Pancreas (tissue), 10 donors: Measurements from ENCODE around the gene S1PR5. TPM values are rescaled to one million over a fixed set of nuclear protein-coding genes. Genes with fewer than 3 reads are reported as not detected.

Source experiments
- ATAC-seq, 4 donors: fragments of 200-7000 bp; cut with Tn5 transposase; one replicate each; pipeline versions ENCODE4 v1.8.0 to v1.9.1; 2020; ENCODE audit warnings: mild to moderate bottlenecking in 4 of 4, moderate library complexity in 4 of 4
- DNase-seq, 6 donors: peaks; one replicate each; pipeline ENCODE4 v3.0.0-alpha.2; 2020
- FAIRE-seq: peaks from 2 replicates; lab custom pipeline; 2012; peaks lifted over from hg19 to GRCh38; lab: Jason Lieb, UNC
- H3K27ac ChIP-seq, 4 donors: fragments of 200-600 bp; sonication (generic); 1 replicate in 3 of 4; 2 replicates in 1 of 4; pipeline versions ENCODE4 v1.5.0 to v1.8.0; 2020
- H3K27me3 ChIP-seq, 4 donors: fragments of 200-600 bp; one replicate each; pipeline ENCODE4 v1.8.0; 2021
- H3K36me3 ChIP-seq, 3 donors: fragments of 200-600 bp; sonication (generic) in 1 of 3; one replicate each; pipeline versions ENCODE4 v1.5.0 to v1.8.0; 2020 to 2021
- H3K4me1 ChIP-seq, 3 donors: fragments of 200-600 bp; one replicate each; pipeline ENCODE4 v1.8.0; 2021
- H3K4me3 ChIP-seq, 4 donors: fragments of 200-600 bp; sonication (generic) in 2 of 4; one replicate each; pipeline versions ENCODE4 v1.5.0 to v1.8.0; 2020 to 2021
- H3K9me3 ChIP-seq, 4 donors: fragments of 200-600 bp; one replicate each; pipeline ENCODE4 v1.8.0; 2021
- CTCF ChIP-seq, 4 donors: fragments of 200-600 bp; sonication (generic) in 3 of 4; IDR thresholded peaks; one replicate each; pipeline versions ENCODE4 v1.5.0 to v1.8.0; 2021; ENCODE audit warnings: antibody characterized with exemption in 4 of 4
- WGBS, 2 donors: extraction: QIAGEN DNeasy Blood & Tissue Kit; methylation state at CpG; one replicate each; pipeline ENCODE4 v1.1.7; 2013; 5-methylcytosine and 5-hydroxymethylcytosine counted together
- intact Hi-C, 3 donors: fragments of 100-400 bp; cut with DNase I; formaldehyde crosslinking; loops; one replicate each; pipeline versions ENCODE4 v1.11.1 to v1.14.2; 2022
- polyA plus RNA-seq, 2 donors: library from polyadenylated mRNA; stranded (reverse); fragments of 200-250 nt; gene quantifications; one replicate each; pipeline ENCODE4 v1.2.3, GENCODE V29; 2013
- total RNA-seq, 6 donors: library from RNA; stranded (reverse); fragmentation: NEBNext Ultra II Directional in 4 of 6; extraction: Animal tissue kit (Norgen Biotek cat#: 25700) in 4 of 6; gene quantifications; one replicate each; pipeline versions ENCODE4 v1.2.1 to v1.2.4, GENCODE V29; 2021 to 2023
- donor health status: healthy with polysubstance abuse.
- donor health status: DM: no; HTN: no; CAD: no; lungs with moderate emphysema.
- donor health status: DM: no; HTN: no; CAD: no.
- donor health status: control.
- donor health status: control.
- donor health status: Bipolar disorder and iron deficiency.
- donor health status: DM: yes; HTN: yes; CAD: no.
- donor health status: DM: no; HTN: no; CAD: no.
- donor health status: DM: no; HTN: no; CAD: no.
- donor health status: DM: yes; HTN: yes; CAD: no.

Gene S1PR5
- total and polyA plus RNA-seq, 8 donors, result 0.21 to 1.3 (median 0.53) TPM

DNA sequence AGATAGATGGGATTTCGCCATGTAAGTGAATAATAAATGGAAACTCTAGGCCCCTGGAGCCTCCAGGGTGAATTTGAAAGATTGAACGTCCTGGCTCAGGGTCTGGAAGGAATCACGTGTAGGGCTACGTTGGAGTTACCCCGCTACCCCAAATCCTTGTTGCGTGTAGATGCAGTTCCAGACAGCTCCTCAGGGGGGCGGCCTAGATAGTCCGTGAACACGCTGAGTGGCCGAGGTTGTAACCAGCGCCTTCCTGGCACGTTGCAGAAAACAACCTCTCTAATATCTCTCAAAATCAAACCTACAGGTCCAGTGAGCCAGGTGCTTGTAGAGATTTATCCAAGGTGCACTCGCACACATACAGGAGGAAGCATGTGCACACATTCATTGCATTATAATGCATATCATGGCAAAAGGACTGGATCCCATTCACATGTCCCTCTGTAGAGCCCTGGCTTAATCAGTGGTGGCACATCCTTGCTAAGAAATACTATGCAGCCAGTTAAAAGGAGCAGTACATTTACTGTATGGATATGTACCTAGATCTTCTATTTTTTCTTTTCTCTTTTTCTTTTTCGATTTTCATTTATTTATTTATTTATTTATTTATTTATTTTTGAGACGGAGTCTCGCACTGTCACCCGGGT is 11.5 kb downstream of the S1PR5 start:
- no peak overlapping the region for H3K27ac ChIP-seq
- intact Hi-C loops, result no loop called here
- H3K9me3 ChIP-seq, result no peaks in the 10 kb centered on the region
- H3K4me1 ChIP-seq, result peaks cover 0 to 5% (median 5%) of the 10 kb centered on the region in 3 donors
- peak; percentile 69 to 78 (median 75) for TF ChIP-seq CTCF (IDR thresholded peaks at IDR 0.05)
- peak in 3 of 4 donors; percentile 15 to 31 (median 24) for ATAC-seq
- peak; percentile 72 to 90 (median 79) for DNase-seq
- H3K4me3 ChIP-seq, result no peak overlapping the region
- 26 to 29% methylated on average over 17 of the region's 17 CpGs for WGBS, 2 donors
- no peak for FAIRE-seq
- H3K36me3 ChIP-seq, result no peaks in the 10 kb centered on the region
- H3K27me3 ChIP-seq, result no peaks in the 10 kb centered on the region

DNA sequence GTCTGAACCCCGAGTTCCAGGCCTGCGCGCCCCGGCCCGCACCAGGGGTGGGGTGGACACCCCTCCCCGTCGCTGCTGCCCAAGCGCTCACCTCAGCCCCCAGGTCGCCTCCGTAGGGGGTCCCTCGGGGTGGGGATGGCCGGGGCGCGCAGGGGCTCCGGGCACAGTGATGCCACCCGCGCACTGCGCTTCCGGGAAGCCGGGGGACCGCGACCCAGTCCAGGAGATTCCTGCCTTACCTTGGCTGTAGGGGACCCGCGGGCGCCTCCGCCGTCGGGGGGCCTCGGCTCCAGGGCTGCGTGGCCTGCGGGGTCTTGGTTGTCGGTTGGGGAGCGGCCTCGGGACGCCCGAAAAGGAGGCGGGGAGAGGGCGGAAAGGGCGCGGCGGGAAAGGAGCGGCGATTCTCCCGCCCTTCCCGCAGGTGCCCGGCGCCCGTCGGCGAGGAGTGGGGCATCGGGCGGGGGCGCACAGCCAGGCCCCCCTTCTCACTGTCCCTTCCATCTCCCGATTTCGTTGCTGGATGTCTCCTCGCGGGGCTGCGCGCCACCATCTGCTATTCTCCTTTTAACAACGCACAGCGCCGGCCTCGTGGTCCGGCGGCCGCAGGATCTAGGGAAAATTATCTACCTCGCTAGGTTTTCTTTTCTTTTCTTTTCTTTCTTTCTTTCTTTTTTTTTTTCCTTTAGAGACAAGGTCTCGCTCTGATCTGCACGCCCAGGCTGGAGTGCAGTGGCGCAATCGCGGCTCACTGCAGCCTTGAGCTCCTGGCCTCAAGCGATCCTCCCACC is 14.1 kb downstream of the S1PR5 start, which contains the start of gene KEAP1:
Gene KEAP1 (minus strand): TSS at position 355 of the 788 bp plus-strand sequence. CDS start 3,323 bp downstream, outside the sequence.
- TF ChIP-seq CTCF (IDR thresholded peaks at IDR 0.05), result no peak
- FAIRE-seq (no peak), ATAC-seq (peak; percentile 20 to 35 (median 32)), DNase-seq (peak in 4 of 6 donors; percentile 49 to 84 (median 73))
- H3K4me3 ChIP-seq, result peak within 1 kb of the TSS; percentile 62 to 89 (median 83)
- intact Hi-C loops, result no loop called here
- H3K4me1 ChIP-seq, result peaks cover 0 to 5% (median 5%) of the 10 kb centered on the region in 3 donors
- H3K27ac ChIP-seq, result peak within 1 kb of the TSS; percentile 93 to 99 (median 98)
- H3K36me3 ChIP-seq, result peaks cover 0 to 13% (median 0%) of the 10 kb centered on the region in 3 donors
- H3K9me3 ChIP-seq, result no peaks in the 10 kb centered on the region
- H3K27me3 ChIP-seq, result no peaks in the 10 kb centered on the region
- 3 to 4% methylated on average over 44 to 72 of the region's 73 CpGs for whole genome bisulfite sequencing, 2 donors

DNA sequence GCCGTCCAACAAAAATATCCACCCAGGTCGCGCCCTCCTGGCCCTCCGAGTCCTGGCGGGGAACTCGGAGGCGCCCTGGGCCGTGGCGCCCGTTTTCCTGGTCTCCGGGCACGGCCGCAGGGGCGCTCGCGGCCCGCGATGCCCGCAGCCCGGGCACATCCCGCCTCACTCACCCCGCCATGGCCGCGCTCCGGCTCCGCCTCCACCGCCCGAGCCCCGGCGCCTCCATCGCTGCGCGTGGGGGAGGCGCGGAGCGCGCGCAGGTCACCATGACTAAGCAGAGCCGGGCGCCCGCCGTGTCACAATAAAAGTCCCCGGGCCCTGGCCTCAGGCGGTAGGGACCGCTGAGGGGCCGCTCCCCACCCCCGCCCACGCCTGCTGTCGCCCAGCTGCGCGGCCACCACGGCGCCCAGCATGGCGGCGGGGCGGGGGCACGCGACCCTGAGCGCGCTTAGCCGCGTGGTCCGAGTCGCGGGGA is 14.7 kb downstream of the S1PR5 start:
- ATAC-seq, result peak; percentile 85 to 92 (median 92)
- TF ChIP-seq CTCF (IDR thresholded peaks at IDR 0.05), result no peak

GRCh38 chr19:10501971-10502523 is 15.2 kb downstream of the S1PR5 start:
- 0 to 1% methylated on average over 34 to 35 of the region's 35 CpGs for WGBS, 2 donors
- H3K27ac ChIP-seq, result peak overlapping the region; percentile 93 to 99 (median 98)
- DNase-seq, result peak; percentile 90 to 99 (median 96)
- no peaks in the 10 kb centered on the region for H3K9me3 ChIP-seq
- no peak for FAIRE-seq
- peak overlapping the region; percentile 62 to 89 (median 83) for H3K4me3 ChIP-seq
- intact Hi-C loops, result no loop called here
- H3K27me3 ChIP-seq, result no peaks in the 10 kb centered on the region
- ATAC-seq, result peak; percentile 73 to 81 (median 76)
- peaks cover 0 to 13% (median 0%) of the 10 kb centered on the region in 3 donors for H3K36me3 ChIP-seq
- H3K4me1 ChIP-seq, result peaks cover 0 to 5% (median 5%) of the 10 kb centered on the region in 3 donors
- no peak for TF ChIP-seq CTCF (IDR thresholded peaks at IDR 0.05)

More for the DNA sequence above, 14.7 kb downstream of the S1PR5 start:
- H3K27ac ChIP-seq, result peak overlapping the region; percentile 93 to 99 (median 98)
- H3K27me3 ChIP-seq, result no peaks in the 10 kb centered on the region
- intact Hi-C loops, result no loop called here
- peaks cover 0 to 5% (median 5%) of the 10 kb centered on the region in 3 donors for H3K4me1 ChIP-seq
- H3K9me3 ChIP-seq, result no peaks in the 10 kb centered on the region
- peaks cover 0 to 13% (median 0%) of the 10 kb centered on the region in 3 donors for H3K36me3 ChIP-seq
- H3K4me3 ChIP-seq, result peak overlapping the region; percentile 62 to 89 (median 83)
- DNase-seq (peak; percentile 94 to 97 (median 96)), FAIRE-seq (no peak)
- WGBS, 2 donors, result 0 to 1% methylated on average over 45 to 65 of the region's 65 CpGs
